ENCODE measurements around the gene C1orf167.

DNA sequence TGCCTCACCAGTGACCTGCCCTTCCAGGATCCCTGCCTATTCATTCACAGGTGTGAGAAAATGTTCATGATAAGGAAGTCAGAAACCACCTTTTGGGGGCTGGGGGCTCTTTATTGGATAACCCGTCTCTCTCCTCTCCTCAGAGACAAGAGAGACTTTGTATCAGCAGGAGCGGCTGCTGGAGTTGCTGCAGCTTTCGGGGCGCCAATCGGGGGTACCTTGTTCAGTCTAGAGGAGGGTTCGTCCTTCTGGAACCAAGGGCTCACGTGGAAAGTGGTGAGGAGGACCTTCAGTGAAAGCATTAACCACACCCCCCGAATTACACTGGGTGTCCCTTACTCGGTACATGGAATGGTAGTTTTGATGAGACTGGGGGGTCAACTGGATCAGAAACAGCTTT is 65.0 kb downstream of the C1orf167 start:
- no peak for TF ChIP-seq CTCF (IDR thresholded peaks at IDR 0.05)
- TF ChIP-seq POLR2A (IDR thresholded peaks at IDR 0.05) = no peak

Data from testis (tissue), 2 donors.